ENCODE results near the gene THAP8. TPM values are rescaled to one million over a fixed set of nuclear protein-coding genes. Genes with fewer than 3 reads are reported as not detected.
A peak's percentile ranks its signal among the peaks of the same experiment; 100 is the strongest.

THAP8 gene
- polyA plus RNA-seq, 3 donors, result 2.4 to 6.0 (median 3.1) TPM

DNA sequence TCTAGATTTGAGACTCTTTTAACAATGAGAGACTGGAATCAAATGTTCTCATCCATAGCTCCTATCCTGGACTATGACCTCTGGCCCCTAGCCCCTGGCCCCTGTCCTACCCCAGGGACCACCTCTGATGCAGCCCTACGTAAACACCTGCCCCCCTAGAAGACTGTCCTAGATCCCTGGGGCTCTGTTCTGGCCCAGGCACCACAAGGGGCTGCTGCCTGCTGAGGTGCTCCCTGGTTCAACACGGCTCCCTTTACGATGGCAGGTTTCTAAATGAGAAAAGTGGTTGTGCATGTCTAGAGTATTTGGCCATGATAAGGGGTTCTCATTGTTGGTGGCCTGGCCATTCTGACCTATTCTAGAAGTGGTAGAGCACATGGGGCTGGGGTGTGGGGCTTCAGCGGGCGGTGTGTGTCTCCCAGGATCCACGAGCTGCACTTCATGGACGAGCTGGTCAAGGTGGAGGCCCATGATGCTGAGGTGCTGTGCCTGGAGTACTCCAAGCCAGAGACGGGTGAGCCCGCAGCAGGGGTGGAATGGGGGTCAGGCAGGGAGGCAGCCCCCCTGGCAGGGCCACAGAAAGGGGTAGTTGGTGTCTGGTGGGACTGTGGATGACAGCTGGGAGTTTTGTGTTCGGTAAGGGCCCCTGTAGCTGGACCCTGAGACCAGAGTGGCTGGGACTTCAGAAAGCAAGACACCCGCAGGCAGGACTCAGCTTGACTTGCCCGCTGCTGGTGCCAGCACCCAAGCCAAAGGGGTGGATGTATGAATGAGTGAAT lies 30.3 kb upstream of the THAP8 start:
- no peak overlapping the region for H2AFZ ChIP-seq (ENCODE audit: insufficient read depth, low read depth, low read length, poor library complexity, severe bottlenecking)
- no peak overlapping the region for H3K4me3 Mint-ChIP-seq
- no peaks in the 10 kb centered on the region for H3K9me3 Mint-ChIP-seq
- H3K36me3 ChIP-seq (replicated peaks in 1 of 2; ENCODE audit: control insufficient read depth in 1 of 2, insufficient read depth in 2 of 2, low read length in 2 of 2), result peaks cover 55 to 83% of the 10 kb centered on the region in 2 donors
- peaks cover 60 to 93% of the 10 kb centered on the region in 2 donors for H3K36me3 Mint-ChIP-seq
- H3K27ac Mint-ChIP-seq, result peak overlapping the region in 3 of 7 donors; percentile 11 to 66 (median 40)
- H3K4me1 ChIP-seq (ENCODE audit: control insufficient read depth in 1 of 2, insufficient read depth in 2 of 2, low read length in 2 of 2), result no peaks in the 10 kb centered on the region
- H4K20me1 ChIP-seq (ENCODE audit: insufficient read depth, low read length), result no peaks in the 10 kb centered on the region
- H3K79me2 ChIP-seq (ENCODE audit: insufficient read depth, low read length), result no peaks in the 10 kb centered on the region
- no peaks in the 10 kb centered on the region for H3K27me3 ChIP-seq (ENCODE audit: control insufficient read depth in 2 of 2, insufficient read depth in 2 of 2, low read length in 2 of 2)
- over 99% methylated on average over 11 of the region's 12 CpGs for WGBS (ENCODE audit: insufficient coverage)
- intact Hi-C loops (cut with micrococcal nuclease), result no loop called here
- peaks cover 0 to 5% (median 0%) of the 10 kb centered on the region in 3 donors for H3K27me3 Mint-ChIP-seq (ENCODE audit: low read depth in 3 of 3)
- no peak overlapping the region for H3K27ac ChIP-seq (ENCODE audit: low read depth in 1 of 2, low read length in 2 of 2)
- H3K9ac ChIP-seq (ENCODE audit: insufficient read depth, low read length, poor library complexity, severe bottlenecking), result no peak overlapping the region
- no peaks in the 10 kb centered on the region for H3K9me3 ChIP-seq (replicated peaks in 1 of 2; ENCODE audit: control insufficient read depth in 1 of 2, insufficient read depth in 1 of 2, low read length in 2 of 2)
- H3K4me1 Mint-ChIP-seq, result no peaks in the 10 kb centered on the region
- no peak for DNase-seq
- no peak overlapping the region for H3K4me3 ChIP-seq (replicated peaks in 1 of 3; ENCODE audit: low read depth in 2 of 3, low read length in 3 of 3)
- no peak overlapping the region for H3K4me2 ChIP-seq (replicated peaks; ENCODE audit: extremely low read depth, low read length, poor library complexity, severe bottlenecking)
- TF ChIP-seq, protein P1, sequence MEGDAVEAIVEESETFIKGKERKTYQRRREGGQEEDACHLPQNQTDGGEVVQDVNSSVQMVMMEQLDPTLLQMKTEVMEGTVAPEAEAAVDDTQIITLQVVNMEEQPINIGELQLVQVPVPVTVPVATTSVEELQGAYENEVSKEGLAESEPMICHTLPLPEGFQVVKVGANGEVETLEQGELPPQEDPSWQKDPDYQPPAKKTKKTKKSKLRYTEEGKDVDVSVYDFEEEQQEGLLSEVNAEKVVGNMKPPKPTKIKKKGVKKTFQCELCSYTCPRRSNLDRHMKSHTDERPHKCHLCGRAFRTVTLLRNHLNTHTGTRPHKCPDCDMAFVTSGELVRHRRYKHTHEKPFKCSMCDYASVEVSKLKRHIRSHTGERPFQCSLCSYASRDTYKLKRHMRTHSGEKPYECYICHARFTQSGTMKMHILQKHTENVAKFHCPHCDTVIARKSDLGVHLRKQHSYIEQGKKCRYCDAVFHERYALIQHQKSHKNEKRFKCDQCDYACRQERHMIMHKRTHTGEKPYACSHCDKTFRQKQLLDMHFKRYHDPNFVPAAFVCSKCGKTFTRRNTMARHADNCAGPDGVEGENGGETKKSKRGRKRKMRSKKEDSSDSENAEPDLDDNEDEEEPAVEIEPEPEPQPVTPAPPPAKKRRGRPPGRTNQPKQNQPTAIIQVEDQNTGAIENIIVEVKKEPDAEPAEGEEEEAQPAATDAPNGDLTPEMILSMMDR (IDR thresholded peaks at IDR 0.05), result no peak

DNA sequence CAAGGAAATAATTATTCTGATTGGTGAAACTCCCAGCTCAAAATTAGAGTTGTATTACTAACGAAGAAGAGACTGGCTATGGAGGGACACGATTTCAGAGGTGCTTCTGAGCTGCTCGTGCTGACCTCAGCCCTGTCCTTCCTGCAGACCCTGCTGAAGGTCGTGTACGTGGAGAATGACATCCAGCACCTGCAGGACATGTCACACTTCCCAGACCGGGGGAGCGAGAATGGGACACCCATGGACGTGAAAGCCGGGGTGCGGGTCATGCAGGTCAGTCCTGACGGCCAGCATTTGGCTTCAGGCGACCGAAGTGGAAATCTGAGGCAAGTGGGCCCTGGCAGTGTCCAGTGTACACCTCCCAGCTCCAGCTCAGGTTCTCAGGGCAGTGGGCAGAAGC lies 28.8 kb upstream of the THAP8 start:
- no peaks in the 10 kb centered on the region for H3K79me2 ChIP-seq (ENCODE audit: insufficient read depth, low read length)
- Mint-ChIP-seq H3K4me3 (no peak overlapping the region), H3K27me3 (ENCODE audit: low read depth in 3 of 3) (peaks cover 0 to 4% (median 0%) of the 10 kb centered on the region in 3 donors), H3K36me3 (peaks cover 55 to 88% of the 10 kb centered on the region in 2 donors), H3K4me1 (no peaks in the 10 kb centered on the region), H3K9me3 (no peaks in the 10 kb centered on the region), H3K27ac (peak overlapping the region in 1 of 7 donors; percentile 42)
- no peaks in the 10 kb centered on the region for H3K9me3 ChIP-seq (replicated peaks in 1 of 2; ENCODE audit: control insufficient read depth in 1 of 2, insufficient read depth in 1 of 2, low read length in 2 of 2)
- H3K4me2 ChIP-seq (replicated peaks; ENCODE audit: extremely low read depth, low read length, poor library complexity, severe bottlenecking), result no peak overlapping the region
- H3K9ac ChIP-seq (ENCODE audit: insufficient read depth, low read length, poor library complexity, severe bottlenecking), result no peak overlapping the region
- no peak for DNase-seq
- H2AFZ ChIP-seq (ENCODE audit: insufficient read depth, low read depth, low read length, poor library complexity, severe bottlenecking), result no peak overlapping the region
- no peaks in the 10 kb centered on the region for H3K27me3 ChIP-seq (ENCODE audit: control insufficient read depth in 2 of 2, insufficient read depth in 2 of 2, low read length in 2 of 2)
- 99% methylated on average over 13 of the region's 13 CpGs for WGBS (ENCODE audit: insufficient coverage)
- H3K4me1 ChIP-seq (ENCODE audit: control insufficient read depth in 1 of 2, insufficient read depth in 2 of 2, low read length in 2 of 2), result no peaks in the 10 kb centered on the region
- no peak overlapping the region for H3K4me3 ChIP-seq (replicated peaks in 1 of 3; ENCODE audit: low read depth in 2 of 3, low read length in 3 of 3)
- peaks cover 45 to 75% of the 10 kb centered on the region in 2 donors for H3K36me3 ChIP-seq (replicated peaks in 1 of 2; ENCODE audit: control insufficient read depth in 1 of 2, insufficient read depth in 2 of 2, low read length in 2 of 2)
- no peak overlapping the region for H3K27ac ChIP-seq (ENCODE audit: low read depth in 1 of 2, low read length in 2 of 2)
- TF ChIP-seq, protein P1 (IDR thresholded peaks at IDR 0.05), result no peak
- no peaks in the 10 kb centered on the region for H4K20me1 ChIP-seq (ENCODE audit: insufficient read depth, low read length)
- intact Hi-C loops (cut with micrococcal nuclease), result no loop called here

Measured in CD14-positive monocyte (primary cell).